Fibroblast of lung (primary cell): Measurements from ENCODE around the gene ASCC3. TPM values are rescaled to one million over a fixed set of nuclear protein-coding genes. Genes with fewer than 3 reads are reported as not detected.

ENCODE experiments used
- DNase-seq, 2 donors: peaks; one replicate each; pipeline versions ENCODE4 v3.0.0 to v3.0.0-alpha.2; 2010; ENCODE audit warnings: low read depth in 2 of 2
- H2AFZ ChIP-seq: 2 replicates; pipeline ENCODE4 v1.5.1; 2012; ENCODE audit warnings: low read length, control low read depth, inconsistent platforms
- H3K27ac ChIP-seq: 2 replicates; pipeline ENCODE4 v1.5.1; 2011; ENCODE audit warnings: low read length, control low read depth; ENCODE audit not compliant: insufficient read depth
- H3K27me3 ChIP-seq: 2 replicates; pipeline ENCODE4 v1.5.1; 2011; ENCODE audit warnings: mild to moderate bottlenecking, low read length; ENCODE audit not compliant: control insufficient read depth, insufficient read depth
- H3K36me3 ChIP-seq: 2 replicates; pipeline ENCODE4 v1.5.1; 2011; ENCODE audit warnings: low read length; ENCODE audit not compliant: control insufficient read depth, insufficient read depth
- H3K4me1 ChIP-seq: 2 replicates; pipeline ENCODE4 v1.5.1; 2011; ENCODE audit warnings: low read length; ENCODE audit not compliant: control insufficient read depth, insufficient read depth; ENCODE audit errors: extremely low read depth
- H3K4me2 ChIP-seq: 2 replicates; pipeline ENCODE4 v1.5.1; 2011; ENCODE audit warnings: low read length, control low read depth; ENCODE audit not compliant: insufficient read depth; ENCODE audit errors: extremely low read depth
- H3K4me3 ChIP-seq, 4 experiments: fragments of 200-600 bp in 1 of 4; sonication (generic) in 1 of 4; replicated peaks in 1 of 4; 2 replicates each; pipeline ENCODE4 v1.5.1; 2011 to 2016; ENCODE audit warnings: low read length in 4 of 4, low read depth in 3 of 4, mild to moderate bottlenecking in 3 of 4, control low read depth in 2 of 4, inconsistent platforms in 1 of 4, mixed read lengths in 1 of 4; ENCODE audit not compliant: insufficient read depth in 1 of 4; ENCODE audit errors: control extremely low read depth in 1 of 4
- H3K79me2 ChIP-seq: 2 replicates; pipeline ENCODE4 v1.5.1; 2012; ENCODE audit warnings: mild to moderate bottlenecking, low read length, inconsistent platforms; ENCODE audit not compliant: control insufficient read depth, insufficient read depth
- H3K9ac ChIP-seq: 2 replicates; pipeline ENCODE4 v1.5.1; 2011; ENCODE audit warnings: mild to moderate bottlenecking, low read length, control low read depth; ENCODE audit not compliant: insufficient read depth
- H3K9me3 ChIP-seq: 2 replicates; pipeline ENCODE4 v1.5.1; 2012; ENCODE audit warnings: low read depth, low read length; ENCODE audit not compliant: control insufficient read depth, insufficient read depth
- H4K20me1 ChIP-seq: 2 replicates; pipeline ENCODE4 v1.5.1; 2011; ENCODE audit warnings: low read length; ENCODE audit not compliant: control insufficient read depth, insufficient read depth; ENCODE audit errors: extremely low read depth
- EZH2 ChIP-seq: IDR thresholded peaks from 2 replicates; pipeline ENCODE4 v1.5.1; 2012; ENCODE audit warnings: low read length, control low read depth, mild to moderate bottlenecking; ENCODE audit errors: missing control alignments
- polyA plus RNA-seq, 2 donors: library from polyadenylated mRNA; depleted of rRNA in 1 of 2; stranded (reverse) in 1 of 2; unstranded in 1 of 2; fragments of >200 nt; gene quantifications; 2 replicates each; pipeline ENCODE4 v1.2.1, GENCODE V29; 2011 to 2012; ENCODE audit warnings: missing spikeins in 1 of 2
- total RNA-seq: library from RNA; depleted of rRNA; stranded (reverse); fragments of >200 nt; gene quantifications from 2 replicates; pipeline ENCODE4 v1.2.1, GENCODE V29; 2014
- TF ChIP-seq, protein P1 (sequence below), 2 donors: IDR thresholded peaks in 1 of 2; conservative IDR thresholded peaks in 1 of 2; 1 replicate in 1 of 2; 2 replicates in 1 of 2; pipeline ENCODE4 v1.5.1; 2011 to 2012; ENCODE audit warnings: low read length in 2 of 2, control low read depth in 1 of 2, inconsistent platforms in 1 of 2, low read depth in 1 of 2, mild to moderate bottlenecking in 1 of 2

The ASCC3 gene
- total and polyA plus RNA-seq, 2 donors (not counting 1 experiment from before 2014, with no cell fraction given) = 36.2 to 75.3 TPM

DNA sequence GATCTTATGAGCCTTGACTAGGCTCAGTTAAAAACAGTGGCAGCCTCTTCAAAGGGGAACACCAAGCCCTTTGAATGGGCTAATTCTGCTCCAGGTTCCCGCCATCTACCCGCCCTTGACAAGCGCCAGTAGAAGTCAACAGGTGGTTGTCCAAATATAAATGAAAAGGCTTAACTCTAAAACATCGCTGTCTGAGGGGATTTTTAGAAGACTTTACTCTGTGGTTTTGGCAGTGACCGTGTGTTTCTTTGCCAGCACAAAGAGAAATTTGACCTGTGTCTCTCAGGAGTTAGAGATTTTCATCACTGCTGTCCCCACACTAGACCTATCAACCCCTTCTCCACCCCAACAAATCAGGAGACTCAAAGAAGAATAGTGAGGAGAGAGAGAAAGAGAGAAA, 396.7 kb downstream of the ASCC3 start:
- Histone ChIP-seq H2AFZ (no peak overlapping the region), H4K20me1 (no peaks in the 10 kb centered on the region), H3K36me3 (no peaks in the 10 kb centered on the region), H3K9me3 (no peaks in the 10 kb centered on the region), H3K79me2 (no peaks in the 10 kb centered on the region), H3K27me3 (peaks cover 7% of the 10 kb centered on the region), H3K27ac (no peak overlapping the region), H3K4me3 (no peak overlapping the region), H3K4me1 (no peaks in the 10 kb centered on the region), H3K9ac (no peak overlapping the region), H3K4me2 (no peak overlapping the region)
- DNase-seq = no peak
- TF ChIP-seq, protein P1, sequence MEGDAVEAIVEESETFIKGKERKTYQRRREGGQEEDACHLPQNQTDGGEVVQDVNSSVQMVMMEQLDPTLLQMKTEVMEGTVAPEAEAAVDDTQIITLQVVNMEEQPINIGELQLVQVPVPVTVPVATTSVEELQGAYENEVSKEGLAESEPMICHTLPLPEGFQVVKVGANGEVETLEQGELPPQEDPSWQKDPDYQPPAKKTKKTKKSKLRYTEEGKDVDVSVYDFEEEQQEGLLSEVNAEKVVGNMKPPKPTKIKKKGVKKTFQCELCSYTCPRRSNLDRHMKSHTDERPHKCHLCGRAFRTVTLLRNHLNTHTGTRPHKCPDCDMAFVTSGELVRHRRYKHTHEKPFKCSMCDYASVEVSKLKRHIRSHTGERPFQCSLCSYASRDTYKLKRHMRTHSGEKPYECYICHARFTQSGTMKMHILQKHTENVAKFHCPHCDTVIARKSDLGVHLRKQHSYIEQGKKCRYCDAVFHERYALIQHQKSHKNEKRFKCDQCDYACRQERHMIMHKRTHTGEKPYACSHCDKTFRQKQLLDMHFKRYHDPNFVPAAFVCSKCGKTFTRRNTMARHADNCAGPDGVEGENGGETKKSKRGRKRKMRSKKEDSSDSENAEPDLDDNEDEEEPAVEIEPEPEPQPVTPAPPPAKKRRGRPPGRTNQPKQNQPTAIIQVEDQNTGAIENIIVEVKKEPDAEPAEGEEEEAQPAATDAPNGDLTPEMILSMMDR (conservative IDR thresholded peaks at IDR 0.05 in 1 of 2, IDR thresholded peaks at IDR 0.05 in 1 of 2; ENCODE audit: low read depth in 1 of 2, low read length in 2 of 2) = no peak
- no peak for TF ChIP-seq EZH2

DNA sequence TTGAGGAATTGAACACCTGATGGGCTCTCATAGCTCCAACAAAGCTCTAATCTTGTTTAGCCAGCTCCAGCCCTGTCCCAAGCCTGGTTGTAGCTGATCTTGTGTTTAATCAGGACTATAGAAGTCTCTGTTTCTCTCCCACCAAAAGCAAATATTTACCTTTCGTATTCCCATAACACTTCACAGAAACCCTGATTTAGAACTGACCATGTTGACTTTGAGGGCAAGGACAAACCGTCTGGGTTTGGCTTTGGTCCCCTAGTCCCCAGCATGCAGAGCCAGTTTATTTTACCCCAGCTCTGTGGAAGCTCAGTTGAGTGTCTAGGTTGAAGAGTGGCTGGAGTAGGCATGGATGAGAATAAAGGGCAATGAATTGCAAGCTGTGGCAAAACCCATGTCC, 398.4 kb downstream of the ASCC3 start:
- no peak overlapping the region for H3K4me3 ChIP-seq
- H3K79me2 ChIP-seq = no peaks in the 10 kb centered on the region
- TF ChIP-seq, protein P1 (conservative IDR thresholded peaks at IDR 0.05 in 1 of 2, IDR thresholded peaks at IDR 0.05 in 1 of 2; ENCODE audit: low read depth in 1 of 2, low read length in 2 of 2) = no peak
- TF ChIP-seq EZH2 = no peak
- no peaks in the 10 kb centered on the region for H4K20me1 ChIP-seq
- no peak overlapping the region for H2AFZ ChIP-seq
- no peak overlapping the region for H3K27ac ChIP-seq
- no peaks in the 10 kb centered on the region for H3K27me3 ChIP-seq
- H3K36me3 ChIP-seq = no peaks in the 10 kb centered on the region
- H3K9ac ChIP-seq = no peak overlapping the region
- no peak for DNase-seq
- no peaks in the 10 kb centered on the region for H3K4me1 ChIP-seq
- no peak overlapping the region for H3K4me2 ChIP-seq
- no peaks in the 10 kb centered on the region for H3K9me3 ChIP-seq

- Histone ChIP-seq H2AFZ (no peak overlapping the region), H3K4me3 (no peak overlapping the region), H3K27me3 (no peaks in the 10 kb centered on the region), H4K20me1 (no peaks in the 10 kb centered on the region), H3K4me1 (no peaks in the 10 kb centered on the region), H3K9me3 (no peaks in the 10 kb centered on the region), H3K9ac (no peak overlapping the region), H3K36me3 (no peaks in the 10 kb centered on the region), H3K79me2 (no peaks in the 10 kb centered on the region), H3K4me2 (no peak overlapping the region), H3K27ac (no peak overlapping the region)
- TF ChIP-seq, protein P1 (conservative IDR thresholded peaks at IDR 0.05 in 1 of 2, IDR thresholded peaks at IDR 0.05 in 1 of 2; ENCODE audit: low read depth in 1 of 2, low read length in 2 of 2) = peak; percentile 64 to 66
- TF ChIP-seq EZH2 = no peak
- peak in 1 of 2 donors; percentile 65 for DNase-seq
These were observed 401.7 kb downstream of the ASCC3 start for GRCh38 chr6:100479179-100480035.
